ENCODE results near the gene ACSL3.

GRCh38 chr2:222992137-222992536, 131.3 kb downstream of the ACSL3 start:
- no peak for TF ChIP-seq POLR2AphosphoS5 (IDR thresholded peaks at IDR 0.05)
- no peak for TF ChIP-seq CTCF (IDR thresholded peaks at IDR 0.05)

Measured in transverse colon (tissue), 4 donors.